IMR-90 (cell line): ENCODE results near the gene RBP5.

Experiments used
- CHD1 ChIP-seq: IDR thresholded peaks from 2 replicates; pipeline ENCODE4 v1.6.1; 2012; ENCODE audit warnings: low read depth, low read length, improper control_type of control experiment
- CTCF ChIP-seq: conservative IDR thresholded peaks from 2 replicates; pipeline ENCODE4 v1.5.1; 2012; ENCODE audit warnings: mild to moderate bottlenecking, low read depth, low read length, improper control_type of control experiment
- ELK1 ChIP-seq: fragments of 150-350 bp; IDR thresholded peaks from 2 replicates; pipeline ENCODE4 v1.6.1; 2016; ENCODE audit warnings: low read depth, mild to moderate bottlenecking, low read length, moderate library complexity, borderline replicate concordance
- MXI1 ChIP-seq: IDR thresholded peaks from 2 replicates; pipeline ENCODE4 v1.6.1; 2012; ENCODE audit warnings: low read depth, mild to moderate bottlenecking, low read length, moderate library complexity, borderline replicate concordance
- POLR2A ChIP-seq: IDR thresholded peaks from 2 replicates; pipeline ENCODE4 v1.6.1; 2012; ENCODE audit warnings: mild to moderate bottlenecking, low read depth, low read length
- RCOR1 ChIP-seq: IDR thresholded peaks from 2 replicates; pipeline ENCODE4 v1.6.1; 2012; ENCODE audit warnings: mild to moderate bottlenecking, low read length, improper control_type of control experiment; ENCODE audit not compliant: insufficient replicate concordance
- SMC3 ChIP-seq: fragments of 150-350 bp; IDR thresholded peaks from 2 replicates; pipeline ENCODE4 v1.6.1; 2016; ENCODE audit warnings: low read depth, mild to moderate bottlenecking, antibody characterized with exemption, low read length, moderate library complexity
- USF2 ChIP-seq: fragments of 150-350 bp; IDR thresholded peaks from 2 replicates; pipeline ENCODE4 v1.6.1; 2017; ENCODE audit warnings: mild to moderate bottlenecking, antibody characterized with exemption, low read length, low read depth

- TF ChIP-seq CTCF (no peak), POLR2A (no peak), MXI1 (no peak), CHD1 (no peak), SMC3 (no peak), ELK1 (no peak), USF2 (no peak), RCOR1 (no peak)
Measured at GRCh38 chr12:7145671-7146070, 17.0 kb upstream of the RBP5 start.
